ENCODE data around the gene LIM2.

LIM2 gene

DNA sequence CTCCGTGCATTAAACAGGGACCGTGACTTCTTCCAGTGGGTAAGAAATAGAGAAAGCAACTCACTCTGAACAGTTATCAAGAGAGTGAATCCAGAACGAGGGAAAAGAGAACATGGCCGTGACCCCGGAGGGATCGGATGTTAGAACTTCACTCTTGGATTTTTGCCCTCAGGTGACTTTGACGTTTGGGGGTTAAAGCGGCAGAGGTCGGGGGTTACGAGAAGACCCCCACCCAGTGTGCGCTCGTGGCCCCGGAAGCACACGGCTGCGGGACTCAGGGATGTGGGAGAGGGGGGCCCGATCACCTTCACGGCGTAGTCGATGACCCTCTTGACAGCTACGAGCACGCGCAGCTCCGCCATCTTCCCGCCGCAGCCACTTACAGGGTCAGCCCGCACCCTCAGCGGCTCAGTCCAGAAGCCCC is 21.8 kb downstream of the LIM2 start, which contains the start of gene ETFB:
Gene ETFB (minus strand): TSS at position 424 of the 424 bp plus-strand sequence. CDS start 62 bp downstream, at position 362.
- DNase-seq (ENCODE audit: low read depth) = no peak

DNA sequence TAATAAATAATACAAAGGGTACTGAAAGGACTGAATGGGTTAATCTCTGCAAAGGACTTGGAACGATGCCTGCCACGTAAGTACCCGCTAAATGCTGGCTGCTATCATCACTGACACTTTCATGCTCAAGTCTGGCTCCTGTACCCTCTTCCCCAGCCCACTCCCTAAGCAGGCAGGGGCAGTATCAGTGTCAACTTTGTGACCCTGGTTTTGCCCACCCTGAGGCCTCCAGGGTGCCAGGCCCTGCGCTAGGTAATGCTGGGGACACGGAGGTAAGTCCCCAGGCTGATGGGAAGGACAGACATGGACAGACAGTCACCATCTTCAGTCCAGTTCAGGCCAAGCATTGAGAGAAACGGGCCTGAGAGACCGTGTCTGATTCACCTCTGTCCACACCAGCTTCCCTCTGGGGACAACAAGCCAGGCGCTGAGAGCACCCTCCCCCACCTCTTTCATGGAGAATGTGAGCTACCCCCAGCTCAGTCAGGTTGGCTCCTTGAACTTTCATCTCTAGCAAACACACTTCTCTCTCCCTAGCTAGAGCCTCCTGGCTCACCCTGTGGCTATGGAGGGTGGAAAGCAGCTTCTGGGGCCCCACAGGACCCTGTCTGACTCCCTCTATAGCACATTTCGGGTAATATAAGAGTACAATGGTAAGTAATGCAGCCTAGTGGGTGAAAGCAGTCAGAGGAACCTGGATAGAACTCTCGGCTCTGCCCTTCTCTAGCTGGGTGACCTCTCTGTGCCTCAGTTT is 22.4 kb downstream of the LIM2 start:
- DNase-seq (ENCODE audit: low read depth) = no peak

DNA sequence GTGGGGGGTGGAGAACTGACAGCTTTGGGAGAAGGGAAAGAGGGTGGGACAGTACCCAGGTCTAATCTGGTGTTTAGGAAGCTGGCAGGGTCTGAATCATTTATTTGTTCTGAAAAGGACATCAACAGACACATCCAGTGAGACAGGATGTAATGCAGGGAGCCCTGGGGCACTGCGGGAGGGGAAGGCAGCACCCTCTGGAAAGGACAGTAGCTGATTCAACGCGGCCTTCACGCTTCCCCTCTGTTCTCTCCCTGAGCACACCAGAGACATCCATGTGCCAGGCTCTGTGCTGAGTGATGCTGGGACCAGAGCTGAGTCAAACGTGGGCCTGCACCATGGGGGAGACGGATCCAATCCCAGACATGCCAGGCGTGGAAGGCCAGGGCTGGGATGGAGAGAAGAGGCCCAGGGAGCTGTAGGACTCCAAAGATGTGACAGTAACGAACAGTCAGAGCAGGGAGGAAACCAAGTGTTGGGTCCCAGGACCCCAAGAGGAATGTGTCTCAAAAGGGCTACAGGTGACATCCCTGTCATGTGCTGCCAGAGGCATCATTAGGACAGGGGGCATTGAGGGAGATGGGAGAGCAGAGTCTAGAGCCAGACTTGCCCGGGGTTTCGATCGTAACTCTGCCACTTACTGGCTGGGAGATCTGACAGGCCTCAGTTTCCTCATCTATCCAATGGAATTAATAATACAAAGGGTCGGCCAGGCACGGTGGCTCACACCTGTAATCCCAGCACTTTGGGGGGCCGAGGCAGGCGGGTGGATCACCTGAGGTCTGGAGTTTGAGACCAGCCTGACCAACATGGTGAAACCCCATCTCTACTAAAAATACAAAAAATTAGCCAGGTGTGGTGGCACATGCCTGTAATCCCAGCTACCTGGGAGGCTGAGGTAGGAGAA is 23.3 kb downstream of the LIM2 start:
- DNase-seq (ENCODE audit: low read depth) = no peak

DNA sequence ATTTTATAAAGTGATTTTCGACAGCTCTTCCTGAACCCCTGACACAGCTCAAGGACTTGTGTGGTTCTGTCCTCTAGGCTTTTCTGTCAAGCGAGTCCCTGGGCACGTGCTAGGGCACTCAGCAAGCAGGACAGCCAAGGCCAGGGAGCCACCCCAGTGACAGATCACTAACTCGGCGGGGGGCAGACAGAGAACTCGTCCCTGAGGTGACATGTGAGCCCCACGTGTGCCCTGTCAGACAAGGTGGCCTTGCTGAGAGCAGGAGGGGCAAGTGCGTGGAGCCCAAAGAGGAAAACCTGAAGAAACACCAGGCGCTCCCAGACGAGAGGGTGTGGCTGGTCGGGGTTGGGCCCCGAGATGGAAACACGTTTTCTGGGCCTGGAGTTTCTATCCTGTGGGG is 26.5 kb downstream of the LIM2 start:
- no peak for DNase-seq (ENCODE audit: low read depth)

DNA sequence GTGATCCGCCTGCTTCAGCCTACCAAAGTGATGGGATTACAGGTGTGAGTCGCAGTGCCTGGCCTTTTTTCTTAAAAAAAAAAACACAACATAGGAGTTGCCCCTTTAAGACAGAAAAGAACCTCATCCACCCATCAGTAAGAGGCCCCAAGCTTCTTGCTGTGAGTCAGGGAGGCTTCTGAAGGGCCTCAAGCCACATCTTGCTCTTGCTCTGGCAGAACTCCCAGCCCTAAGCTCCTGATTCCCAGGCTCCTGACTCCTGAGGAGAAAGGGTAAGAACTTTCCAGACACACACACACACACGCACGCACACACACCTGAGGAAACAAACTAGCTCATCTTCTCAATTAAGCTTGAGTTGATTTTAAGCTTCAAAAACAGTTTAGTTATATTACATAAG is 28.5 kb downstream of the LIM2 start:
- DNase-seq (ENCODE audit: low read depth) = no peak

DNA sequence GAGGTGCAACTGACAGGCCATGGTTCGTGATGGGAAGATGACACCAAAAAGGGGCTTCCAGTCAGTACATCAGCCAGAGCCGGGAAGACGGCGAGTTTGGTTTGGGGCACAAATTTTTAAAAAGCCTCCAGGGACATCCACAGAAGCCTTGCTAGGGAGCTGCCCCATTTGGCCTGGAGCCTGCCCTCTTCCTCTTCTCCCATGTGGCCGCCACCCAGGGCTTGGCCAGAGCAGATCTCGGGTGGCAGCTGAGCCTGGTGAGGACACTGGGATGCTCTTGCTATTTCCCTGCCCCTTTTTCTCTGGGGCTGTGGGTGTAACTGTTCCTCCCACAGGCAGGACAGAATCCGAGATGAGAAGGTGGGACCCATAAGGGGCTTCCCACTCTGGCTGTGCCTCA is 29.8 kb downstream of the LIM2 start:
- no peak for DNase-seq (ENCODE audit: low read depth)

DNA sequence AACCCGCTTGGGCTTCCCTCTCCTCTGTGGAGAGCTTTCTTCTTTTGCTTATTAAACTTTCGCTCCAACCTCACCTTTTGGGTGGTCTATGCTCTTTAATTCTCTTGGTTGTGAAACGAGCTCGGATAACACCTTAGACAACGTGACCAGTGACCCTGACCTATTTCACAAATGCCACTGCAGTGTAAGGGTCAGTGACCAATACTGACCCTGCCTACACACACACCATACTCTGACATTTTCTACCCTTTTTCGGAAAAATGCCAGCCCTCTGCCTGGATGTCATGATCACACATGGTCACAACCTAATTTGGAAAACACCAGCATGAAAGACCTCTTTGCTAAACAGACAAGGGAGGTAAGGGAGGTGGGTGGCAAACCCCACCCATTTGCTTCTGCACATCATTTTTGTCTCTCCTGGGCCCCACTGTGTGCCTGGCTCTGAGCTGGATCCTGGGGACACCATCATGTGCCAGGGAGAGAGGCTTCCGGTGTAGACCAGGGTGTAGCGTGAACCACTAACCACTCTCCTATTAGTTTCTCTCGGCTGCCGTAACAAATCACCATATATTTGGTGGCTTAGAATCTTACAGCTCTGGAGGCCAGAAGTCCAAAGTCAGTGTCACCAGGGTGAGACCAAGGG is 31.5 kb downstream of the LIM2 start:
- no peak for DNase-seq (ENCODE audit: low read depth)

DNA sequence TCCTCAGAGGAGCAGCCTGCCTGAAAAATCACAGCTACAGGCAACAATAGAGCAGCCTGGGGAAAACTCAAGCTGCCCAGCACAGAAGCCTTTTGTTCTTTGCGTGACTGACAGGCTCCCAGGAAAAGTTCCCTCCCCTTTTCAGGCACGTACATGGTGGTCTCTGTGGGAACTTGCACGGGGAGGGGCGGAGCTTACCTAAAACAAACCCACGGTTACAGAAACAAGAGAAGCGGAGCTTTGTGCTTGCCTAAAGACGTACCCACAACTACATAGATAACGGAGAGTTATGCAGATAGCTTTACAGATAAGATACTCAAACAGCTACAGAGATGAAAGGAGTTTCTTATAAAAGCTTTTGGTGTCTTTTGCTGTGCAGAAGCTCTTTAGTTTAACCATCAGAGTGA is 33.0 kb downstream of the LIM2 start:
- DNase-seq (ENCODE audit: low read depth) = no peak

DNA sequence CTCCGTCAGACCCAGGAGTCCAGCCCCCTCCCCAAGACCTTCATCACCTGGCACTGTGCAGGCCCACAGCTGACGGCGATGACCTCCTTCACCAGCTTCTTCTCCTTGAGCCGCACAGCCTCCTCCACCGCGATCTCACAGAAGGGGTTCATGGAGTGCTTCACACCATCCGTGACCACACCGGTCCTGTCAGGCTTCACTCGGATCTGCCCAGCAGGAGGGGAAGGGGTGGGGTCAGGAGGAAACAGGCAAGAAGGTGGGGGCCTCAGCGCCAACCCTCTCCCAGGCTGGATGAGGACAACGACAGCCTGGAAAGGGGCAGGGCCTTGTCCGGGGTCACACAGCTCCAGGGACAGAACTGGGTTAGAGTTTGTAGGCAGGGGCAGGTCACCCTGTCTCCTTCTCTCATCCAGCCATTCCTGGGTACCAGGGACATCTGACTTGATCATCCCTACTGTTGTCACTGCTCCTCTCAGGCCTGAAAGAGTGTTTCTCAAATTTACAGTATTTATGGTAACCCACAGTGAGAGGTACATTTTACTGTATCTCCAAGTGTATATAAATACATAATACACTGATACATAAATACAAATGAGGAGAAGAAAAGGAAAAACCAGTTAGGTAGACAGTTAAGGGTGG is 33.6 kb downstream of the LIM2 start:
- DNase-seq (ENCODE audit: low read depth) = no peak

DNA sequence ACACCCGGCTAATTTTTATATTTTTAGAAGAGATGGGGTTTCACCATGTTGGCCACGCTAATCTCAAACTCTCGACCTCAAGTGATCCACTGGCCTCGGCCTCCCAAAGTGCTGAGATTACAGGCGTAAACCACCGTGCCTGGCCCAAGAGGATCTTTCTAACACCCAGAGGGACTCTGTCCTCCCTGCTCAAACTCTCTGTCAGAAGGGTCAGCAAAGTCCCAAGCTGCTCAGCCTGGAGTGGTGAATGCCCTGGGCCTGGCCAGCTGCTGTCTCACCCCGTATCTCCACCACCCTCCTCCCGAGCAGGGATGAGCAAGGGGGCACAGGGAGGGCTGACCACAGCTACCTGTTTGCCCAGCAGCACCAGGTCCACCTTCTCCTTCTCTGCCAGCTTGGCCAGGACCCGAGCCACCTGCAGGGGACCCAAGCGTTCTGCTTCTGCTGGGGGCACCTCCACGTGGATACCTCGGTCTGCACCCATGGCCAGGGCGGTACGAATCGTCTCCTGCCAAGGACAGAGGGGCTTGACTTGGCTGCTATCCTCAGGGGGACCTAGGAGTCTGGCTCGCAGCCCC is 34.9 kb downstream of the LIM2 start:
- no peak for DNase-seq (ENCODE audit: low read depth)

DNA sequence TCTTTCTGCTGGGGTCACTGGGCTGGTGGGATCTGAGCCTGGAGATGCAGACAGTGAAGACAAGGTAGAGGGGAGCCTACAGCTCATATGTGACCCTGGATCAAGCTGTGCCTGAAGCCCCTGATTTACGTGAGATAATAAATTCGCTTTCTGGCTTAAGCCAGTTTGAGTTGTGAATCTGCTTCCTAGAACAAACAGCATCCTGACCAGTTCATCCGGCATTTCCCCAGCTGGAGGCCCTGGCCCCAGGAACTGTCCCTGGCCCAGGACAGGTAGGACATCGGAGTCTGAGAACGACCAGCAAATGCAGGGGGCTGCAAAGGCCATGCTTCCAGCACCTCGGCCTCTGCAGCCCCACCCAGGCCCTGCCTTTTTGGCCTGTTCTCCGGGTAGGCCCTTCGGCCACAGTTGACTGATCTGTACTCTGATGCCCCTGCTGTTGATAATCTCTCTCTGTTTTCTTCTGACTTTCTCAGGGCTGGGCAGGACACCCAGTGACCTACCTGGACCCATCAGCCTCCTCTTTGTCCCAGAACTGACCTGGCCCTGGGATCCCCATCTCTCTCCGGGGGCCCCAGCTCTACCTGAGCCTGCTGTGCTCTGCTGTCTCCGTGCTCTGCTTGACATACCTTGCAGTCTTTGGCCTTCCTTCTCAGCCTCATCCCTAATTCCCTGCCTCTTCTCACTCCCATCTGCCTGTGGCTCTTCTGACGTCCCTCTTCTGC is 36.3 kb downstream of the LIM2 start:
- no peak for DNase-seq (ENCODE audit: low read depth)

DNA sequence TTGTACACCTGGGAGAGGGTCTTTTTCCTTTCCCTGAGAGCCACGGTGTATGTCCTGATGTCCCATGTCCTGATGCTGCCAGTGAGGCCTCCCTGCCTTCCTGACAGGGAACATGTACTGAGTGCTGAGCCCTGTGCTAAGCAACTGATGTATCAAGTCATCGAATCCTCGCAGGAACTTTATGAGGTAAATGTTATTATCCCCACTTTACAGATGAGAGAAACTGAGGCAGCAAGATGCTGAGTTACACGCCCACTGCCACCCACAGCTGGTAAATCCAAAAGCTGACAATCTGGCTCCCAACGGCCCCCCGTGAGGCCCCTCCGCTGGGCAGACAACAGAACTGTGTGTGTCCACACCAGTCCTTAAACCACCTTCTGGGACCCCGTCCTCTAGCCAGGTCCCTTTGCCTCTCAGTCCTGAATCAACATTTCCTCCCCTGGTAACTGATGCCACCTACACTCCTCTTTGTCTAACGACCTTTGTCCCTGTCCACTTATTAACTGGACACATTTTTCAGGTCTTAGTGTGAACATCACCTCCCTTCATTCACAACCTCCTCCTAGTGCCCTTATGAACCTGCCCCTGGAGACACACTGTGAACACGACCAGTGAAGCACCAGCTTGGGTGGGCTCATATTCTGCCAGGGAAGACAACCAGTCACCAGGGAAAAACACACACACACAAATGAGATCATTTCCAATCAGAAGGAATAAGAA is 40.4 kb downstream of the LIM2 start:
- no peak for DNase-seq (ENCODE audit: low read depth)

DNA sequence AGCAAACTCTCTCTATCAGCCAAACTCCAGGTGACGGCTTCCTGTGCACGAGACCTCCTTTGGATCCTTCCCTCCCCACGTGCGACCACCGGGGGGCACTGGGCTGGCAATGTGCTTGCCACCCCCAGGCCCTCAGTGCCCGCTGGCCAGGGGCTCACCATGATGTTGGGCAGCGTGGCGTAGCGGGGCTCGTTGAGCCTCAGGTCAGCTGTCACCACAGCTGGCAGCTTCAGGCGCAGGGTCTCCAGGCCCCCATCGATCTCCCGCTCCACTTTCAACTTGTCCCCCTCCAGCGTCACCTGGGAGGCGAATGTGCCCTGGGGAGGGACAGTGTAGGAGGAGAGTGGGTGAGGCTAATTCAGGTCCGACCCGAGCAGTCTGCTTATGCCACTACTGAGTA is 41.0 kb downstream of the LIM2 start:
- DNase-seq (ENCODE audit: low read depth) = no peak

DNA sequence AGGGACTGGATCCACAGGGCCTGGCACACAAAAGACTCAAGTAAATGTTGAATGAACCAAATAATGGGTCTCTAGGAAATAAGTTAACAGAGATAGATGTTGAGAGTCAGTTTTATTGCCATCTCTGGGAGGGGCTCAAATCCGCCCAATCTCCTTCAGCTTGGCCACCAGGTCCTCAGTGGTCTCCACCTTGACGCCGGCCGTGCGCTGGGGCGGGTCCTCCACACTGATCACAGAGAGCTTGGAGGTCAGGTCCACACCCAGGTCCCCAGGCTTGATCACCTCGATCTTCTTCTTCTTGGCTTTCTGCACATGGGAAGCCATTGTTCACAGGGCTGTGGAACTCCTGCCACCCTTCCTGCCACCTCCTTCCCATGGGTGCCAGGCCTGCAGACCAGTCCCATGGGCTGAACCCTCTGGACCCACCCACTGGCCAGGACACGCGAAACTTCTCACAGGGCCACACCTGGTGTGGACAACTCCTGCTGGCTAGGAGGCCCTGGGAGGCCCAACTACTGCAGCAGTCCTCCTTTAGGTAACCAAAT is 42.6 kb downstream of the LIM2 start:
- DNase-seq (ENCODE audit: low read depth) = no peak

DNA sequence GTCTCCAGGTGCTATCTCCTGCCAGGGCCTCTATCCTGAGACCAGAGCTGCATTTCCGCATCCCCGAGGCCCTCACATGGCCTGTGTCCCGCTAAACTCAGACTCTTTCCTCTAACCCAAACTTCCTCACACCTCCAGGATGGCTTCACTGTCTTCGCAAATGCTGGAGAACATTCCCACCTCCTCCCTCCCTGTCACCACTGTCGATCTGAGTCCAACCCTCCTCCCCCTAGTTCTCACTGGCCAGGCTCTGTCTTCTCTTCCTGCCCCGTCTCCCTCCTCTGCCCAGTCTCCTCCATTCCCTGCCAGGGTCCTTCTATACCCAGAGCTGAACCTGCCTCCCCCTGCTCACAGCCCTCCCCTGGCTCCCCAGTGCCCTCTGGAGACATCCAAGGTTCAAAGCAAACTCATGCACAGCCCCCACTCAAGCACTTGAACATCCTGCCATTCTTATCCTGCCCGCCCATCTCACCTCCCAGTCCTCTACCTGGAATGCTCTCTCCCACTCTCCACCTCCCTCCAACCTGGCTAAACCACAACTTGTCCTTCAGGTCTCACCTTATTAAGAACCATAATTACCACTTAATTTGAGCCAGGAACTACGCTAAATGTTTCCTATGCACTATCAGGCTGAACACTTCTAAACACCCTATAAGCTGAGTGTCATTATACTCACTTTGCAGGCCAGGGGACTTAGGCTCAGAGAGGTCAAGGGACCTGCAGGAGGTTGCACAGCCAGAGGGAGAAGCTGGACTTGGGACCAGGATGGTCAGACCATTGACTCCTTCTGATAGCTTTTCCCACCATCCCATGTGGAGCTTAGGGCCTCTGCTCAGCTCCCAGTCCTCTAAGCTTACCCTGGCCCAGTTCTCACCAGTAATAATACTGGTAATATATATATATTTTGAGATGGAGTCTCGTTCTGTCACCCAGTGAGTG is 44.9 kb downstream of the LIM2 start:
- no peak for DNase-seq (ENCODE audit: low read depth)

DNA sequence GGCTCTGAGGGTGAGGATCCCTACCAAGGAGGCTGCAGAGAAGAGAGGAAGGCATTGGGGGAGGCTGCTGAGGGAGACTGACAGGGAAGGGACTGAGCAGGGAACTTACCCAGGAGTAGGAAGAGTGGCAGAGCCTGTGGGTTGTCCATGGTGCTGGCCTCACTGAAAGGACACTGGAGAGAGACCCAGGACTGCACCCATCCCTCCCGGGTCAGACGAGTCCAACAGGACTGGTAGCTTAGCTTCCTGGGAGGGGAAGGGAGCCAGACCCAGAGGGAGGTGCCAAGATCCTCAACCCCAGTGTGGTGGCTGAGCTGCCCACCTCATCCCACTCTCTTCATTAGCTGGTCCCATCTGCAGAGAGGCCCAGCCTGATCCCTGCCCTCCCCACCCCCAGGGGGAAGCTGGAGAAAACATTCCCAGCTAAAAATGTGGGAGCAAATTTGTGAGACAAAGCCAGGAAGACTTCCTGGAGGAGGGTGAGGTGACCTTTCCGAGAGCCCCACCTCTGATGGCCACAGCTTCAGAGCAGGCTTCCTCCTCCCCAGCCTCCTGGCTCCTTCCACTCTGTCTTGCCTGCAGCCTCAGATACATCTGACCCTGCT is 45.7 kb downstream of the LIM2 start, which contains the start of gene VSIG10L:
Gene VSIG10L (minus strand): TSS at position 164 of the 605 bp plus-strand sequence. CDS start 15 bp downstream, at position 149.
- DNase-seq (ENCODE audit: low read depth) = no peak

DNA sequence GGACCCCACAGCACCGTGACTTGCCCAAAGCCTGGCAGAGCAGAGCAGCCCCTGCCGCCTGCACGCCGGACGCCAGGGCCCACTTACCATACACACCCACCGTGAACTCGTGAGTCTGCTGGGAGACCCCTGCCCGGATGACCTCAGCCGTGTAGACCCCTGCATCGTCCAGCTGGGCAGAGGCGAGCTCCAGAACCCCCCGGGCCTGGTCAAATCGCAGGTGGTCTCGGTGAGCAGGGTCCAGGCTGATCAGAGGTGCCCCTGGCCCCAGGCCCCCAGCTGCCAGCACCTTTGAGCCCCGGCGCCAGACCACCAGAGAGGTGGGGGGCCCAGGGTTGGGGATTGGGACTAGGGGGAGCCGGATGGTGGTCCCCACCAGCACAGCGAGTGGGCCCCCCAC is 46.7 kb downstream of the LIM2 start:
- no peak for DNase-seq (ENCODE audit: low read depth)

All from activated T-cell treated with anti-CD3 and anti-CD28 coated beads for 48 hours (primary cell).